Measurements from ENCODE around the gene LCK. TPM values are rescaled to one million over a fixed set of nuclear protein-coding genes. Genes with fewer than 3 reads are reported as not detected.

The LCK gene
- polyA plus RNA-seq, 1 of the 3 experiments (the other 2 are of a cell fraction): not detected

DNA sequence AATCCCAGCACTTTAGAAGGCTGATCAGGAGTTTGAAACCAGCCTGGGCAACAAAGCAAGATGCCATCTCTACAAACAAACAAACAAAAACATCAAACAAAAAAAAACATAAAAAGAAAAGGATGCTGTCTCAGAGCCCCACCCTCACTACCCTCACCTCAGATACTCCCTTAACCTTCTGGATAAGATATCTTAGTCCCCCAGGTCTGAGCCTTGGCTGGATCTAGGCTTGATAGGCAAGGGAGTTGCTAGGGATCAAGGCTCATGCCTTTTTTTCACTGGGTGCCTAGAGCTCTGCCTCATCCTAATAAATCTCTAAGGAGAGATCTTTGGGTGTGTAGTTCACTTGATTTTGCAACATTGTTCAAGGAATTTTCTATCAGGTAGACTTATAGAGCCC lies 48.3 kb downstream of the LCK start:
- Histone ChIP-seq H3K79me2 (ENCODE audit: insufficient read depth) (peaks cover 82% of the 10 kb centered on the region), H3K36me3 (replicated peaks in 1 of 2; ENCODE audit: control insufficient read depth in 1 of 2, insufficient read depth in 2 of 2, low read length in 1 of 2) (peaks cover 5 to 25% of the 10 kb centered on the region in 2 experiments), H3K27me3 (ENCODE audit: insufficient read depth) (no peaks in the 10 kb centered on the region), H3K4me3 (ENCODE audit: low read depth in 2 of 2, low read length in 1 of 2) (no peak overlapping the region), H2AFZ (ENCODE audit: low read depth) (no peak overlapping the region), H3K9ac (no peak overlapping the region), H4K20me1 (ENCODE audit: insufficient read depth) (0 out of 2 replicates have a peak, but pooled peaks cover 11% of the 10 kb centered on the region), H3K4me2 (no peak overlapping the region), H3K9me3 (no peaks in the 10 kb centered on the region), H3K4me1 (ENCODE audit: control insufficient read depth in 1 of 2, insufficient read depth in 2 of 2, low read depth in 1 of 2, low read length in 1 of 2) (no peaks in the 10 kb centered on the region; a peak in 1 of 4 replicates), H3F3A (replicated peaks; ENCODE audit: insufficient read depth) (no peaks in the 10 kb centered on the region), H3K27ac (ENCODE audit: low read depth in 2 of 2, low read length in 1 of 2) (no peak overlapping the region), H3K9me2 (no peaks in the 10 kb centered on the region)
- ChIA-PET POLR2A (no interaction called here), CTCF (no interaction called here)
- no peak for DNase-seq
- TF ChIP-seq ZBTB33 (IDR thresholded peaks at IDR 0.05; ENCODE audit: borderline replicate concordance, low read depth) (no peak), JUND (IDR thresholded peaks at IDR 0.05) (no peak), EP300 (IDR thresholded peaks at IDR 0.05; ENCODE audit: borderline replicate concordance in 1 of 2, low read depth in 1 of 2, low read length in 1 of 2) (no peak), FOXJ3 (CRISPR knock-in tag; IDR thresholded peaks at IDR 0.05) (no peak), NRF1 (IDR thresholded peaks at IDR 0.05; ENCODE audit: low read depth, low read length) (no peak), GABPA (IDR thresholded peaks at IDR 0.05; ENCODE audit: low read depth) (no peak), RXRA (IDR thresholded peaks at IDR 0.05; ENCODE audit: borderline replicate concordance, low read depth) (no peak), TEAD4 (IDR thresholded peaks at IDR 0.05; ENCODE audit: borderline replicate concordance, insufficient read depth) (no peak), YY1 (IDR thresholded peaks at IDR 0.05; ENCODE audit: low read depth) (no peak), RCOR1 (IDR thresholded peaks at IDR 0.05; ENCODE audit: low read length) (no peak), RFX5 (IDR thresholded peaks at IDR 0.05; ENCODE audit: low read length) (no peak)
- TF ChIP-seq, protein P1, sequence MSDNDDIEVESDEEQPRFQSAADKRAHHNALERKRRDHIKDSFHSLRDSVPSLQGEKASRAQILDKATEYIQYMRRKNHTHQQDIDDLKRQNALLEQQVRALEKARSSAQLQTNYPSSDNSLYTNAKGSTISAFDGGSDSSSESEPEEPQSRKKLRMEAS (IDR thresholded peaks at IDR 0.05; ENCODE audit: low read depth): no peak

GRCh38 chr1:32303358-32303757 lies 52.3 kb downstream of the LCK start:
- WGBS (ENCODE audit: low lambda C conversion rate): 100% methylated on average over 3 of the region's 3 CpGs
- CTCF ChIA-PET: interaction anchor here (0.7 to 1.5 kb wide), 2 partner anchors 16 to 88 kb away, joined by 3 read pairs; no protein-coding TSS in a partner anchor
- POLR2A ChIA-PET: no interaction called here
- TF ChIP-seq PBX3 (IDR thresholded peaks at IDR 0.05): no peak
- TF ChIP-seq ZBTB33 (IDR thresholded peaks at IDR 0.05; ENCODE audit: borderline replicate concordance, low read depth): no peak
- TF ChIP-seq GATA2 (CRISPR knock-in tag; IDR thresholded peaks at IDR 0.05): no peak
- TF ChIP-seq RFX5 (IDR thresholded peaks at IDR 0.05; ENCODE audit: low read length): no peak
- TF ChIP-seq, protein P2, sequence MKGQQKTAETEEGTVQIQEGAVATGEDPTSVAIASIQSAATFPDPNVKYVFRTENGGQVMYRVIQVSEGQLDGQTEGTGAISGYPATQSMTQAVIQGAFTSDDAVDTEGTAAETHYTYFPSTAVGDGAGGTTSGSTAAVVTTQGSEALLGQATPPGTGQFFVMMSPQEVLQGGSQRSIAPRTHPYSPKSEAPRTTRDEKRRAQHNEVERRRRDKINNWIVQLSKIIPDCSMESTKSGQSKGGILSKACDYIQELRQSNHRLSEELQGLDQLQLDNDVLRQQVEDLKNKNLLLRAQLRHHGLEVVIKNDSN (IDR thresholded peaks at IDR 0.05; ENCODE audit: borderline replicate concordance, low read depth): no peak
- TF ChIP-seq RAD21 (IDR thresholded peaks at IDR 0.05; ENCODE audit: low read length): no peak
- no peak for TF ChIP-seq FOXM1 (IDR thresholded peaks at IDR 0.05; ENCODE audit: low read depth)
- TF ChIP-seq NRF1 (IDR thresholded peaks at IDR 0.05; ENCODE audit: low read depth, low read length): no peak
- TF ChIP-seq POLR2AphosphoS5 (IDR thresholded peaks at IDR 0.05; ENCODE audit: low read depth, low read length): no peak
- TF ChIP-seq SMC3 (IDR thresholded peaks at IDR 0.05; ENCODE audit: low read depth, low read length): no peak
- no peak for TF ChIP-seq TAF1 (IDR thresholded peaks at IDR 0.05; ENCODE audit: borderline replicate concordance, low read depth, low read length)
- TF ChIP-seq, protein P3, sequence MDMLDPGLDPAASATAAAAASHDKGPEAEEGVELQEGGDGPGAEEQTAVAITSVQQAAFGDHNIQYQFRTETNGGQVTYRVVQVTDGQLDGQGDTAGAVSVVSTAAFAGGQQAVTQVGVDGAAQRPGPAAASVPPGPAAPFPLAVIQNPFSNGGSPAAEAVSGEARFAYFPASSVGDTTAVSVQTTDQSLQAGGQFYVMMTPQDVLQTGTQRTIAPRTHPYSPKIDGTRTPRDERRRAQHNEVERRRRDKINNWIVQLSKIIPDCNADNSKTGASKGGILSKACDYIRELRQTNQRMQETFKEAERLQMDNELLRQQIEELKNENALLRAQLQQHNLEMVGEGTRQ (IDR thresholded peaks at IDR 0.05; ENCODE audit: borderline replicate concordance, low read depth, low read length): no peak
- no peak for TF ChIP-seq FOSL2 (IDR thresholded peaks at IDR 0.05; ENCODE audit: borderline replicate concordance, low read depth)

More at GRCh38 chr1:32303358-32303757, 52.3 kb downstream of the LCK start:
- no peaks in the 10 kb centered on the region for H3K27me3 ChIP-seq (ENCODE audit: insufficient read depth)
- no peaks in the 10 kb centered on the region for H3F3A ChIP-seq (replicated peaks; ENCODE audit: insufficient read depth)
- no peak overlapping the region for H3K9ac ChIP-seq
- H2AFZ ChIP-seq (ENCODE audit: low read depth): no peak overlapping the region
- peaks cover 0 to 3% of the 10 kb centered on the region in 2 experiments; a peak in 1 of 4 replicates for H3K4me1 ChIP-seq (ENCODE audit: control insufficient read depth in 1 of 2, insufficient read depth in 2 of 2, low read depth in 1 of 2, low read length in 1 of 2)
- H3K36me3 ChIP-seq (replicated peaks in 1 of 2; ENCODE audit: control insufficient read depth in 1 of 2, insufficient read depth in 2 of 2, low read length in 1 of 2): peaks cover 11 to 49% of the 10 kb centered on the region in 2 experiments
- H3K9me2 ChIP-seq: no peaks in the 10 kb centered on the region
- H3K79me2 ChIP-seq (ENCODE audit: insufficient read depth): peaks cover 81% of the 10 kb centered on the region
- H3K9me3 ChIP-seq: peaks cover 6% of the 10 kb centered on the region; the same call in 1 of the 2 replicates
- no peak overlapping the region for H3K4me2 ChIP-seq
- no peak for DNase-seq
- no peaks in the 10 kb centered on the region; the same call in 1 of the 2 replicates for H4K20me1 ChIP-seq (ENCODE audit: insufficient read depth)
- no peak overlapping the region for H3K4me3 ChIP-seq (ENCODE audit: low read depth in 2 of 2, low read length in 1 of 2)
- no peak overlapping the region for H3K27ac ChIP-seq (ENCODE audit: low read depth in 2 of 2, low read length in 1 of 2)

Data from SK-N-SH (cell line).